WTC11 (cell line): ENCODE measurements around the gene NAALADL2. TPM values are rescaled to one million over a fixed set of nuclear protein-coding genes. Genes with fewer than 3 reads are reported as not detected.
"Not testable (repeated sequence)": the region's sequence is repeated elsewhere in the genome, so short reads cannot be mapped to it uniquely, and the experiment has no call there.

Experiments used
- ATAC-seq: fragments of 200-7000 bp; cut with Tn5 transposase; 2 replicates; pipeline ENCODE4 v1.10.0; 2021; ENCODE audit warnings: mild to moderate bottlenecking, moderate library complexity
- CTCF ChIA-PET: fragments of 300-600 bp; sonication (Branson Sonifier 250); formaldehyde crosslinking; loops from one replicate; lab custom pipeline; 2021; ENCODE audit warnings: antibody characterized with exemption; lab: Charles Lee
- POLR2A ChIA-PET: fragments of 350-600 bp; sonication (Branson Sonifier 250); formaldehyde crosslinking; loops from one replicate; lab custom pipeline; 2021; ENCODE audit warnings: antibody characterized with exemption; lab: Charles Lee
- DNase-seq: peaks from one replicate; pipeline ENCODE4 v3.0.0; 2021; ENCODE audit warnings: low spot score
- H3K27ac Mint-ChIP-seq: 2 replicates; pipeline ENCODE4 v1.8.0; 2021; ENCODE audit warnings: mixed read lengths
- H3K27me3 Mint-ChIP-seq: 2 replicates; pipeline ENCODE4 v1.8.0; 2021; ENCODE audit warnings: low read depth, mild to moderate bottlenecking, moderate library complexity, mixed read lengths
- H3K36me3 Mint-ChIP-seq: 2 replicates; pipeline ENCODE4 v1.8.0; 2021; ENCODE audit warnings: mixed read lengths
- H3K4me1 Mint-ChIP-seq: 2 replicates; pipeline ENCODE4 v1.8.0; 2022; ENCODE audit warnings: mixed read lengths
- H3K4me3 Mint-ChIP-seq: 2 replicates; pipeline ENCODE4 v1.8.0; 2021; ENCODE audit warnings: mild to moderate bottlenecking, moderate library complexity, mixed read lengths
- H3K9me3 Mint-ChIP-seq: 2 replicates; pipeline ENCODE4 v1.8.0; 2021; ENCODE audit warnings: mixed read lengths
- ESRRA ChIP-seq: sonication (generic); formaldehyde crosslinking; IDR thresholded peaks from 2 replicates; pipeline ENCODE4 v1.8.1; 2022; ENCODE audit warnings: mild to moderate bottlenecking, missing genetic modification reagents, borderline replicate concordance
- FOXJ3 ChIP-seq: sonication (generic); formaldehyde crosslinking; IDR thresholded peaks from 2 replicates; pipeline ENCODE4 v1.9.0; 2021; ENCODE audit warnings: missing genetic modification reagents, mild to moderate bottlenecking, borderline replicate concordance
- IRF2 ChIP-seq: sonication (generic); formaldehyde crosslinking; IDR thresholded peaks from 2 replicates; pipeline ENCODE4 v1.8.0; 2022; ENCODE audit warnings: low read depth, missing genetic modification reagents, borderline replicate concordance
- JAZF1 ChIP-seq: fragments of 250-450 bp; sonication (Bioruptor Pico); IDR thresholded peaks from 2 replicates; pipeline ENCODE4 v1.9.0; 2021; ENCODE audit warnings: moderate library complexity, mild to moderate bottlenecking, inconsistent platforms
- MXD4 ChIP-seq: fragments of 250-450 bp; sonication (Bioruptor Pico); IDR thresholded peaks from 2 replicates; pipeline ENCODE4 v1.8.0; 2021; ENCODE audit warnings: mild to moderate bottlenecking, moderate library complexity, borderline replicate concordance
- MYBL2 ChIP-seq: sonication (generic); formaldehyde crosslinking; IDR thresholded peaks from 2 replicates; pipeline ENCODE4 v1.8.1; 2023; ENCODE audit warnings: mild to moderate bottlenecking, moderate library complexity, missing genetic modification reagents
- OVOL2 ChIP-seq: fragments of 250-450 bp; sonication (Bioruptor Pico); IDR thresholded peaks from 2 replicates; pipeline ENCODE4 v1.9.0; 2021; ENCODE audit warnings: mild to moderate bottlenecking, borderline replicate concordance
- RELA ChIP-seq: sonication (generic); formaldehyde crosslinking; IDR thresholded peaks from 2 replicates; pipeline ENCODE4 v1.8.1; 2022; ENCODE audit warnings: missing genetic modification reagents, mild to moderate bottlenecking, borderline replicate concordance
- SOX15 ChIP-seq: fragments of 250-450 bp; sonication (Bioruptor Pico); IDR thresholded peaks from 2 replicates; pipeline ENCODE4 v1.9.0; 2021; ENCODE audit warnings: mild to moderate bottlenecking
- ZNF263 ChIP-seq: sonication (generic); formaldehyde crosslinking; IDR thresholded peaks from 2 replicates; pipeline ENCODE4 v1.8.1; 2022; ENCODE audit warnings: low read depth, mild to moderate bottlenecking, moderate library complexity, missing genetic modification reagents
- ZNF671 ChIP-seq: fragments of 250-450 bp; sonication (Bioruptor Pico); IDR thresholded peaks from 2 replicates; pipeline ENCODE4 v1.8.0; 2021; ENCODE audit warnings: mild to moderate bottlenecking
- total RNA-seq: library from RNA; stranded (reverse); gene quantifications from 3 replicates; pipeline ENCODE4 v1.2.3, GENCODE V29; 2021
- TF ChIP-seq, protein P1 (sequence below): fragments of 250-450 bp; sonication (Bioruptor Pico); IDR thresholded peaks from 2 replicates; pipeline ENCODE4 v1.9.0; 2021; ENCODE audit warnings: mild to moderate bottlenecking
- TF ChIP-seq, protein P2 (sequence below): sonication (generic); formaldehyde crosslinking; IDR thresholded peaks from 2 replicates; pipeline ENCODE4 v1.8.1; 2022; ENCODE audit warnings: missing genetic modification reagents, borderline replicate concordance
- TF ChIP-seq, protein P3 (sequence below): sonication (generic); formaldehyde crosslinking; IDR thresholded peaks from 2 replicates; pipeline ENCODE4 v1.8.1; 2023; ENCODE audit warnings: mild to moderate bottlenecking, missing genetic modification reagents, borderline replicate concordance
- TF ChIP-seq, protein P4 (sequence below): fragments of 250-450 bp; sonication (Bioruptor Pico); IDR thresholded peaks from 2 replicates; pipeline ENCODE4 v2.1.2; 2022; ENCODE audit warnings: mild to moderate bottlenecking, moderate library complexity
- TF ChIP-seq, protein P5 (sequence below): sonication (generic); formaldehyde crosslinking; IDR thresholded peaks from 2 replicates; pipeline ENCODE4 v1.8.0; 2023; ENCODE audit warnings: missing genetic modification reagents
- TF ChIP-seq, protein P6 (sequence below): sonication (generic); formaldehyde crosslinking; IDR thresholded peaks from 2 replicates; pipeline ENCODE4 v1.8.1; 2023; ENCODE audit warnings: mild to moderate bottlenecking, moderate library complexity, missing genetic modification reagents

Gene NAALADL2
- total RNA-seq, 1 experiment from 2014 or later: 1.2 TPM

DNA sequence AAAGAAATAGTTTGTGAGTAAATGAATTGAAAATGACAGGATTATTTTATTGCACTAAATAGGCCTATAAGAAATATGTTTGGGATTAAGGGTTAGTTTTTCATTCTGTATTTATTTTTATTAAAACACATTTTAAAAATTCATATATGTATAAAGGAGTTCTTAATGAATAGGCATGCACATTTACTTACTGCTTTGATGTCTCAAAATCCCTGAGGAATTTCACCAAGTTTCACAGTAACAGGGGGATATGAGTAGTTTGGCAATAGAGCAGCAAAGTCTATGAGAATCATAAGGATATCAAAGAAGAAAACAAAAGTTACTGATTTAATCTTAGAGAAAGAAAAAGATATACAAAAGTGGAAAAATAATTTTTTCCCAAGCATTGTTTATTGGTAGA, 411.7 kb downstream of the NAALADL2 start:
- H3K36me3 Mint-ChIP-seq: no peaks in the 10 kb centered on the region

DNA sequence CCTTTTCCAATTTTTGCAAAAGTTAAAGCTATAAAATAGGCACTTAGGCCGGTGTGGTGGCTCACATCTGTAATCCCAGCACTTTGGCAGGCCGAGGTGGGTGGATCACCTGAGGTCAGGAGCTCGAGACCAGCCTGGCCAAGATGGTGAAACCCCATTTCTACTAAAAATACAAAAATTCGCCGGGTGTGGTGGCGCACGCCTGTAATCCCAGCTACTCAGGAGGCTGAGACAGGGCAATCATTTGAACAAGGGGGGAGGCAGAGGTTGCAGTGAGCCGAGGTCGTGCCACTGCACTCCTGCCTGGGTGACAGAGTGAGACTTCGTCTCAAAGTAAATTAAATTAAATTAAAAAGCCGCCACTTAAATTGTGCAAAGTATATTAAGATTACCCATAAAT, 412.3 kb downstream of the NAALADL2 start:
- POLR2A ChIA-PET, H3K9me3 Mint-ChIP-seq, H3K4me3 Mint-ChIP-seq, CTCF ChIA-PET, DNase-seq, ATAC-seq, H3K4me1 Mint-ChIP-seq, H3K36me3 Mint-ChIP-seq, H3K27me3 Mint-ChIP-seq, H3K27ac Mint-ChIP-seq: not testable (repeated sequence)

More for the DNA sequence above, 411.7 kb downstream of the NAALADL2 start:
- ChIA-PET POLR2A (no interaction called here), CTCF (no interaction called here)
- H3K27ac Mint-ChIP-seq: no peak overlapping the region
- no peaks in the 10 kb centered on the region for H3K9me3 Mint-ChIP-seq
- TF ChIP-seq, protein P1, sequence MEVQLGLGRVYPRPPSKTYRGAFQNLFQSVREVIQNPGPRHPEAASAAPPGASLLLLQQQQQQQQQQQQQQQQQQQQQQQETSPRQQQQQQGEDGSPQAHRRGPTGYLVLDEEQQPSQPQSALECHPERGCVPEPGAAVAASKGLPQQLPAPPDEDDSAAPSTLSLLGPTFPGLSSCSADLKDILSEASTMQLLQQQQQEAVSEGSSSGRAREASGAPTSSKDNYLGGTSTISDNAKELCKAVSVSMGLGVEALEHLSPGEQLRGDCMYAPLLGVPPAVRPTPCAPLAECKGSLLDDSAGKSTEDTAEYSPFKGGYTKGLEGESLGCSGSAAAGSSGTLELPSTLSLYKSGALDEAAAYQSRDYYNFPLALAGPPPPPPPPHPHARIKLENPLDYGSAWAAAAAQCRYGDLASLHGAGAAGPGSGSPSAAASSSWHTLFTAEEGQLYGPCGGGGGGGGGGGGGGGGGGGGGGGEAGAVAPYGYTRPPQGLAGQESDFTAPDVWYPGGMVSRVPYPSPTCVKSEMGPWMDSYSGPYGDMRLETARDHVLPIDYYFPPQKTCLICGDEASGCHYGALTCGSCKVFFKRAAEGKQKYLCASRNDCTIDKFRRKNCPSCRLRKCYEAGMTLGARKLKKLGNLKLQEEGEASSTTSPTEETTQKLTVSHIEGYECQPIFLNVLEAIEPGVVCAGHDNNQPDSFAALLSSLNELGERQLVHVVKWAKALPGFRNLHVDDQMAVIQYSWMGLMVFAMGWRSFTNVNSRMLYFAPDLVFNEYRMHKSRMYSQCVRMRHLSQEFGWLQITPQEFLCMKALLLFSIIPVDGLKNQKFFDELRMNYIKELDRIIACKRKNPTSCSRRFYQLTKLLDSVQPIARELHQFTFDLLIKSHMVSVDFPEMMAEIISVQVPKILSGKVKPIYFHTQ (CRISPR knock-in tag): no peak
- TF ChIP-seq, protein P2, sequence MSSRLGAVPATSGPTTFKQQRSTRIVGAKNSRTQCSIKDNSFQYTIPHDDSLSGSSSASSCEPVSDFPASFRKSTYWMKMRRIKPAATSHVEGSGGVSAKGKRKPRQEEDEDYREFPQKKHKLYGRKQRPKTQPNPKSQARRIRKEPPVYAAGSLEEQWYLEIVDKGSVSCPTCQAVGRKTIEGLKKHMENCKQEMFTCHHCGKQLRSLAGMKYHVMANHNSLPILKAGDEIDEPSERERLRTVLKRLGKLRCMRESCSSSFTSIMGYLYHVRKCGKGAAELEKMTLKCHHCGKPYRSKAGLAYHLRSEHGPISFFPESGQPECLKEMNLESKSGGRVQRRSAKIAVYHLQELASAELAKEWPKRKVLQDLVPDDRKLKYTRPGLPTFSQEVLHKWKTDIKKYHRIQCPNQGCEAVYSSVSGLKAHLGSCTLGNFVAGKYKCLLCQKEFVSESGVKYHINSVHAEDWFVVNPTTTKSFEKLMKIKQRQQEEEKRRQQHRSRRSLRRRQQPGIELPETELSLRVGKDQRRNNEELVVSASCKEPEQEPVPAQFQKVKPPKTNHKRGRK (CRISPR knock-in tag): no peak
- TF ChIP-seq JAZF1 (no peak), IRF2 (no peak), RELA (CRISPR knock-in tag) (no peak), MXD4 (CRISPR knock-in tag) (no peak), ESRRA (no peak), FOXJ3 (CRISPR knock-in tag) (no peak), MYBL2 (CRISPR knock-in tag) (no peak), OVOL2 (no peak), SOX15 (CRISPR knock-in tag) (no peak), ZNF263 (CRISPR knock-in tag) (no peak), ZNF671 (CRISPR knock-in tag) (no peak)
- TF ChIP-seq, protein P3, sequence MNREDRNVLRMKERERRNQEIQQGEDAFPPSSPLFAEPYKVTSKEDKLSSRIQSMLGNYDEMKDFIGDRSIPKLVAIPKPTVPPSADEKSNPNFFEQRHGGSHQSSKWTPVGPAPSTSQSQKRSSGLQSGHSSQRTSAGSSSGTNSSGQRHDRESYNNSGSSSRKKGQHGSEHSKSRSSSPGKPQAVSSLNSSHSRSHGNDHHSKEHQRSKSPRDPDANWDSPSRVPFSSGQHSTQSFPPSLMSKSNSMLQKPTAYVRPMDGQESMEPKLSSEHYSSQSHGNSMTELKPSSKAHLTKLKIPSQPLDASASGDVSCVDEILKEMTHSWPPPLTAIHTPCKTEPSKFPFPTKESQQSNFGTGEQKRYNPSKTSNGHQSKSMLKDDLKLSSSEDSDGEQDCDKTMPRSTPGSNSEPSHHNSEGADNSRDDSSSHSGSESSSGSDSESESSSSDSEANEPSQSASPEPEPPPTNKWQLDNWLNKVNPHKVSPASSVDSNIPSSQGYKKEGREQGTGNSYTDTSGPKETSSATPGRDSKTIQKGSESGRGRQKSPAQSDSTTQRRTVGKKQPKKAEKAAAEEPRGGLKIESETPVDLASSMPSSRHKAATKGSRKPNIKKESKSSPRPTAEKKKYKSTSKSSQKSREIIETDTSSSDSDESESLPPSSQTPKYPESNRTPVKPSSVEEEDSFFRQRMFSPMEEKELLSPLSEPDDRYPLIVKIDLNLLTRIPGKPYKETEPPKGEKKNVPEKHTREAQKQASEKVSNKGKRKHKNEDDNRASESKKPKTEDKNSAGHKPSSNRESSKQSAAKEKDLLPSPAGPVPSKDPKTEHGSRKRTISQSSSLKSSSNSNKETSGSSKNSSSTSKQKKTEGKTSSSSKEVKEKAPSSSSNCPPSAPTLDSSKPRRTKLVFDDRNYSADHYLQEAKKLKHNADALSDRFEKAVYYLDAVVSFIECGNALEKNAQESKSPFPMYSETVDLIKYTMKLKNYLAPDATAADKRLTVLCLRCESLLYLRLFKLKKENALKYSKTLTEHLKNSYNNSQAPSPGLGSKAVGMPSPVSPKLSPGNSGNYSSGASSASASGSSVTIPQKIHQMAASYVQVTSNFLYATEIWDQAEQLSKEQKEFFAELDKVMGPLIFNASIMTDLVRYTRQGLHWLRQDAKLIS (CRISPR knock-in tag): no peak
- TF ChIP-seq, protein P4, sequence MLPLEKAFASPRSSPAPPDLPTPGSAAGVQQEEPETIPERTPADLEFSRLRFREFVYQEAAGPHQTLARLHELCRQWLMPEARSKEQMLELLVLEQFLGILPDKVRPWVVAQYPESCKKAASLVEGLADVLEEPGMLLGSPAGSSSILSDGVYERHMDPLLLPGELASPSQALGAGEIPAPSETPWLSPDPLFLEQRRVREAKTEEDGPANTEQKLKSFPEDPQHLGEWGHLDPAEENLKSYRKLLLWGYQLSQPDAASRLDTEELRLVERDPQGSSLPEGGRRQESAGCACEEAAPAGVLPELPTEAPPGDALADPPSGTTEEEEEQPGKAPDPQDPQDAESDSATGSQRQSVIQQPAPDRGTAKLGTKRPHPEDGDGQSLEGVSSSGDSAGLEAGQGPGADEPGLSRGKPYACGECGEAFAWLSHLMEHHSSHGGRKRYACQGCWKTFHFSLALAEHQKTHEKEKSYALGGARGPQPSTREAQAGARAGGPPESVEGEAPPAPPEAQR (CRISPR knock-in tag): no peak
- TF ChIP-seq, protein P5, sequence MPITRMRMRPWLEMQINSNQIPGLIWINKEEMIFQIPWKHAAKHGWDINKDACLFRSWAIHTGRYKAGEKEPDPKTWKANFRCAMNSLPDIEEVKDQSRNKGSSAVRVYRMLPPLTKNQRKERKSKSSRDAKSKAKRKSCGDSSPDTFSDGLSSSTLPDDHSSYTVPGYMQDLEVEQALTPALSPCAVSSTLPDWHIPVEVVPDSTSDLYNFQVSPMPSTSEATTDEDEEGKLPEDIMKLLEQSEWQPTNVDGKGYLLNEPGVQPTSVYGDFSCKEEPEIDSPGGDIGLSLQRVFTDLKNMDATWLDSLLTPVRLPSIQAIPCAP: no peak
- TF ChIP-seq, protein P6, sequence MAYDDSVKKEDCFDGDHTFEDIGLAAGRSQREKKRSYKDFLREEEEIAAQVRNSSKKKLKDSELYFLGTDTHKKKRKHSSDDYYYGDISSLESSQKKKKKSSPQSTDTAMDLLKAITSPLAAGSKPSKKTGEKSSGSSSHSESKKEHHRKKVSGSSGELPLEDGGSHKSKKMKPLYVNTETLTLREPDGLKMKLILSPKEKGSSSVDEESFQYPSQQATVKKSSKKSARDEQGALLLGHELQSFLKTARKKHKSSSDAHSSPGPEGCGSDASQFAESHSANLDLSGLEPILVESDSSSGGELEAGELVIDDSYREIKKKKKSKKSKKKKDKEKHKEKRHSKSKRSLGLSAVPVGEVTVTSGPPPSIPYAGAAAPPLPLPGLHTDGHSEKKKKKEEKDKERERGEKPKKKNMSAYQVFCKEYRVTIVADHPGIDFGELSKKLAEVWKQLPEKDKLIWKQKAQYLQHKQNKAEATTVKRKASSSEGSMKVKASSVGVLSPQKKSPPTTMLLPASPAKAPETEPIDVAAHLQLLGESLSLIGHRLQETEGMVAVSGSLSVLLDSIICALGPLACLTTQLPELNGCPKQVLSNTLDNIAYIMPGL (CRISPR knock-in tag): no peak
- H3K4me1 Mint-ChIP-seq: peaks cover 4% of the 10 kb centered on the region; the same call in 1 of the 2 replicates
- no peaks in the 10 kb centered on the region for H3K27me3 Mint-ChIP-seq
- ATAC-seq: no peak
- no peak for DNase-seq
- H3K4me3 Mint-ChIP-seq: no peak overlapping the region
